ENCODE data around the gene GALNT9. TPM values are rescaled to one million over a fixed set of nuclear protein-coding genes. Genes with fewer than 3 reads are reported as not detected.
"Not testable (repeated sequence)": the region's sequence is repeated elsewhere in the genome, so short reads cannot be mapped to it uniquely, and the experiment has no call there.

Gene GALNT9
- total and polyA plus RNA-seq, 12 donors: 0.01 to 0.19 TPM; not detected in 10

GRCh38 chr12:132151766-132152410, 177.5 kb downstream of the GALNT9 start:
- intact Hi-C loops (cut with DNase I): loop anchor here (5.0 to 10.0 kb wide), 6 partner anchors 63 to 465 kb away; partner anchors contain the start of genes P2RX2 (in 9 of the 10) and LRCOL1 (in 7 of the 10)
- no peaks in the 10 kb centered on the region for H3K27me3 ChIP-seq
- TF ChIP-seq, protein P1, sequence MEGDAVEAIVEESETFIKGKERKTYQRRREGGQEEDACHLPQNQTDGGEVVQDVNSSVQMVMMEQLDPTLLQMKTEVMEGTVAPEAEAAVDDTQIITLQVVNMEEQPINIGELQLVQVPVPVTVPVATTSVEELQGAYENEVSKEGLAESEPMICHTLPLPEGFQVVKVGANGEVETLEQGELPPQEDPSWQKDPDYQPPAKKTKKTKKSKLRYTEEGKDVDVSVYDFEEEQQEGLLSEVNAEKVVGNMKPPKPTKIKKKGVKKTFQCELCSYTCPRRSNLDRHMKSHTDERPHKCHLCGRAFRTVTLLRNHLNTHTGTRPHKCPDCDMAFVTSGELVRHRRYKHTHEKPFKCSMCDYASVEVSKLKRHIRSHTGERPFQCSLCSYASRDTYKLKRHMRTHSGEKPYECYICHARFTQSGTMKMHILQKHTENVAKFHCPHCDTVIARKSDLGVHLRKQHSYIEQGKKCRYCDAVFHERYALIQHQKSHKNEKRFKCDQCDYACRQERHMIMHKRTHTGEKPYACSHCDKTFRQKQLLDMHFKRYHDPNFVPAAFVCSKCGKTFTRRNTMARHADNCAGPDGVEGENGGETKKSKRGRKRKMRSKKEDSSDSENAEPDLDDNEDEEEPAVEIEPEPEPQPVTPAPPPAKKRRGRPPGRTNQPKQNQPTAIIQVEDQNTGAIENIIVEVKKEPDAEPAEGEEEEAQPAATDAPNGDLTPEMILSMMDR (IDR thresholded peaks at IDR 0.05): no peak

DNA sequence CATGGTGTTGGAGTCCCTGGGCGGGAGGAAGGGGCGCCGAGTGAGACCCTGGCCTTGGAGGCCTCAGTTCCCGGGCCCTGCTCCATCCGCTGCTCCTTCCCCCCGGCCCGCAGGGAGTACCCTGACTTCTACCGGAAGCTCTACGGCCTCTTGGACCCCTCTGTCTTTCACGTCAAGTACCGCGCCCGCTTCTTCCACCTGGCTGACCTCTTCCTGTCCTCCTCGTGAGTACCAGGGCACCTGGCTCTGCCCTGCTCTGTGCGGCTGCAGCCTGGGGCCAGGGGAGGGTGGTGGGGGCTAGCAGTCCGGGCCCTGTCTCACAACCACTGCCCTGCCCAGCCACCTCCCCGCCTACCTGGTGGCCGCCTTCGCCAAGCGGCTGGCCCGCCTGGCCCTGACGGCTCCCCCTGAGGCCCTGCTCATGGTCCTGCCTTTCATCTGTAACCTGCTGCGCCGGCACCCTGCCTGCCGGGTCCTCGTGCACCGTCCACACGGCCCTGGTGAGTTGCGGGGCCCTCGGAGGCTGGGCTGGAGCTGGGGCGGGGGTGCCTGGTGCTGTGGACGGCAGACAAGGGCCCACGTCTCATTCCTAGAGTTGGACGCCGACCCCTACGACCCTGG, 178.1 kb downstream of the GALNT9 start:
- Histone ChIP-seq H3K9me3 (no peaks in the 10 kb centered on the region), H3K4me1 (peaks cover 0 to 9% (median 6%) of the 10 kb centered on the region in 9 donors), H3K27ac (no peak overlapping the region), H3K36me3 (peaks cover 0 to 42% (median 0%) of the 10 kb centered on the region in 9 donors), H3K4me3 (no peak overlapping the region), H3K27me3 (no peaks in the 10 kb centered on the region)
- TF ChIP-seq, protein P1 (IDR thresholded peaks at IDR 0.05): no peak
- intact Hi-C loops (cut with DNase I): loop anchor here (5.0 to 10.0 kb wide), 6 partner anchors 64 to 466 kb away; partner anchors contain the start of genes P2RX2 (in 9 of the 10) and LRCOL1 (in 7 of the 10)
- peak in 1 of 2 donors; percentile 9 for DNase-seq
- ATAC-seq: peak in 1 of 8 donors; percentile 5
- 95 to 97% methylated on average over 36 of the region's 36 CpGs for WGBS, 2 donors

More at GRCh38 chr12:132151766-132152410, 177.5 kb downstream of the GALNT9 start:
- ATAC-seq (peak in 1 of 8 donors; percentile 3), DNase-seq (peak in 1 of 2 donors; percentile 13)
- H3K4me3 ChIP-seq: no peak overlapping the region
- H3K36me3 ChIP-seq: peaks cover 0 to 36% (median 0%) of the 10 kb centered on the region in 9 donors
- 91 to 93% methylated on average over 32 of the region's 32 CpGs for WGBS, 2 donors
- no peak overlapping the region for H3K27ac ChIP-seq
- peaks cover 0 to 9% (median 6%) of the 10 kb centered on the region in 9 donors for H3K4me1 ChIP-seq
- no peaks in the 10 kb centered on the region for H3K9me3 ChIP-seq

- no peak overlapping the region for H3K27ac ChIP-seq
- intact Hi-C loops (cut with DNase I): loop anchor here (5.0 to 10.0 kb wide), 6 partner anchors 64 to 467 kb away; partner anchors contain the start of genes P2RX2 (in 9 of the 10) and LRCOL1 (in 7 of the 10)
- no peak overlapping the region for H3K4me3 ChIP-seq
- DNase-seq: peak in 1 of 2 donors; percentile 7
- H3K36me3 ChIP-seq: peaks cover 0 to 46% (median 0%) of the 10 kb centered on the region in 9 donors
- TF ChIP-seq, protein P1 (IDR thresholded peaks at IDR 0.05): no peak
- no peaks in the 10 kb centered on the region for H3K27me3 ChIP-seq
- peaks cover 0 to 9% (median 6%) of the 10 kb centered on the region in 9 donors for H3K4me1 ChIP-seq
- no peak for ATAC-seq
- no peaks in the 10 kb centered on the region for H3K9me3 ChIP-seq
- 90 to 93% methylated on average over 5 to 6 of the region's 6 CpGs for WGBS, 2 donors
Measured at GRCh38 chr12:132150780-132151144, 178.6 kb downstream of the GALNT9 start.

DNA sequence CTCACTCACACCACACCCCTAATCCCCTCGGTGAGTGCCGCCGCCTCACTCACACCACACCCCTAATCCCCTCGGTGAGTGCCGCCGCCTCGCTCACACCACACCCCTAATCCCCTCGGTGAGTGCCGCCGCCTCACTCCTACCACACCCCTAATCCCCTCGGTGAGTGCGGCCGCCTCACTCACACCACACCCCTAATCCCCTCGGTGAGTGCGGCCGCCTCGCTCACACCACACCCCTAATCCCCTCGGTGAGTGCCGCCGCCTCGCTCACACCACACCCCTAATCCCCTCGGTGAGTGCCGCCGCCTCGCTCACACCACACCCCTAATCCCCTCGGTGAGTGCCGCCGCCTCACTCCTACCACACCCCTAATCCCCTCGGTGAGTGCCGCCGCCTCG, 179.9 kb downstream of the GALNT9 start:
- H3K27ac ChIP-seq; intact Hi-C loops (cut with DNase I); H3K4me3 ChIP-seq; H3K9me3 ChIP-seq; H3K27me3 ChIP-seq; DNase-seq; ATAC-seq: not testable (repeated sequence)
- Histone ChIP-seq H3K36me3 (peaks cover 0 to 49% (median 0%) of the 10 kb centered on the region in 9 donors), H3K4me1 (peaks cover 5 to 20% (median 16%) of the 10 kb centered on the region in 9 donors)
- 89 to 96% methylated on average over 5 to 21 of the region's 32 CpGs for WGBS, 2 donors

Data from heart right ventricle (tissue), 16 donors.